Esophagus (tissue), 2 donors: ENCODE results near the gene MAGED2. TPM values are rescaled to one million over a fixed set of nuclear protein-coding genes. Genes with fewer than 3 reads are reported as not detected.
"Not testable (repeated sequence)": the region's sequence is repeated elsewhere in the genome, so short reads cannot be mapped to it uniquely, and the experiment has no call there.

ENCODE experiments used
- H3K27ac ChIP-seq, 2 donors: one replicate each; pipeline ENCODE4 v1.5.1; 2013; ENCODE audit warnings: low read depth in 2 of 2, mild to moderate bottlenecking in 2 of 2, inconsistent platforms in 1 of 2, low read length in 1 of 2, moderate library complexity in 1 of 2
- H3K27me3 ChIP-seq, 2 donors: one replicate each; pipeline ENCODE4 v1.6.1; 2013; ENCODE audit warnings: low read length in 2 of 2, control low read depth in 1 of 2, mild to moderate bottlenecking in 1 of 2; ENCODE audit not compliant: insufficient read depth in 2 of 2, control insufficient read depth in 1 of 2
- H3K36me3 ChIP-seq, 2 donors: one replicate each; pipeline ENCODE4 v1.6.1; 2013; ENCODE audit warnings: low read length in 1 of 2; ENCODE audit not compliant: control insufficient read depth in 2 of 2, insufficient read depth in 2 of 2
- H3K4me1 ChIP-seq, 2 donors: one replicate each; pipeline ENCODE4 v1.6.1; 2013; ENCODE audit warnings: low read length in 1 of 2; ENCODE audit not compliant: control insufficient read depth in 2 of 2, insufficient read depth in 2 of 2
- H3K4me3 ChIP-seq, 2 donors: one replicate each; pipeline ENCODE4 v1.5.1; 2013; ENCODE audit warnings: low read length in 2 of 2, mild to moderate bottlenecking in 2 of 2, low read depth in 1 of 2, moderate library complexity in 1 of 2
- H3K9me3 ChIP-seq, 2 donors: one replicate each; pipeline ENCODE4 v1.6.1; 2013; ENCODE audit warnings: mild to moderate bottlenecking in 2 of 2, low read depth in 1 of 2, low read length in 1 of 2, moderate library complexity in 1 of 2; ENCODE audit not compliant: control insufficient read depth in 2 of 2, insufficient read depth in 1 of 2
- WGBS, 2 donors: extraction: QIAGEN DNeasy Blood & Tissue Kit; methylation state at CpG; one replicate each; pipeline ENCODE4 v1.1.7; 2013; 5-methylcytosine and 5-hydroxymethylcytosine counted together
- polyA plus RNA-seq, 2 donors: library from polyadenylated mRNA; stranded (reverse); fragments of 200-250 nt; gene quantifications; one replicate each; pipeline ENCODE4 v1.2.3, GENCODE V29; 2013
- donor health status: healthy with polysubstance abuse.
- donor health status: Bipolar disorder and iron deficiency.

The MAGED2 gene
- polyA plus RNA-seq, 2 donors: 36.2 to 52.5 TPM

GRCh38 chrX:54841184-54841874 is 33.8 kb downstream of the MAGED2 start:
- H3K27me3 ChIP-seq, H3K9me3 ChIP-seq: not testable (repeated sequence)
- 67 to 73% methylated on average over 1 to 2 of the region's 3 CpGs for WGBS, 2 donors

GRCh38 chrX:54842607-54843006 is 35.1 kb downstream of the MAGED2 start:
- 70 to 88% methylated on average over 1 of the region's 1 CpG for WGBS, 2 donors
- Histone ChIP-seq H3K27ac (no peak overlapping the region), H3K4me1 (no peaks in the 10 kb centered on the region), H3K4me3 (no peak overlapping the region), H3K27me3 (no peaks in the 10 kb centered on the region), H3K9me3 (no peaks in the 10 kb centered on the region), H3K36me3 (no peaks in the 10 kb centered on the region)

More at GRCh38 chrX:54841184-54841874, 33.8 kb downstream of the MAGED2 start:
- not testable (repeated sequence) for H3K27ac ChIP-seq, H3K4me3 ChIP-seq, H3K36me3 ChIP-seq, H3K4me1 ChIP-seq

GRCh38 chrX:54843050-54843449 is 35.5 kb downstream of the MAGED2 start:
- Histone ChIP-seq H3K36me3 (no peaks in the 10 kb centered on the region), H3K27ac (no peak overlapping the region), H3K9me3 (no peaks in the 10 kb centered on the region), H3K4me3 (no peak overlapping the region), H3K27me3 (no peaks in the 10 kb centered on the region), H3K4me1 (no peaks in the 10 kb centered on the region)
- WGBS, 2 donors: 76 to 82% methylated on average over 2 of the region's 2 CpGs

- H3K4me1 ChIP-seq, H3K4me3 ChIP-seq, H3K36me3 ChIP-seq, H3K9me3 ChIP-seq, H3K27me3 ChIP-seq, H3K27ac ChIP-seq: not testable (repeated sequence)
- 36 to 87% methylated on average over 2 of the region's 2 CpGs for WGBS, 2 donors
Observed at GRCh38 chrX:54847700-54848099, 40.2 kb downstream of the MAGED2 start.

- Histone ChIP-seq H3K27me3 (no peaks in the 10 kb centered on the region), H3K4me3 (no peak overlapping the region), H3K27ac (no peak overlapping the region), H3K9me3 (no peaks in the 10 kb centered on the region), H3K4me1 (no peaks in the 10 kb centered on the region), H3K36me3 (no peaks in the 10 kb centered on the region)
- 38 to 54% methylated on average over 2 of the region's 2 CpGs for WGBS, 2 donors
Observed at GRCh38 chrX:54865208-54865607, 57.7 kb downstream of the MAGED2 start.

Other genes starting within 250 kb of the MAGED2 start
- gene ITIH6, start 9.5 kb upstream of the MAGED2 start, polyA plus RNA-seq: not detected
- 1 to 10 TPM; 2.9 to 6.0 TPM for gene TRO, start 113.1 kb downstream of the MAGED2 start, polyA plus RNA-seq
- under 1 TPM; 0.11 to 0.26 TPM for gene PFKFB1, start 186.4 kb downstream of the MAGED2 start, polyA plus RNA-seq
- 10 to 100 TPM in 1 of 2 donors, 1 to 10 TPM in 1; 6.6 to 14.3 TPM for gene APEX2, start 192.6 kb downstream of the MAGED2 start, polyA plus RNA-seq
- not detected for gene ALAS2, start 223.2 kb downstream of the MAGED2 start, polyA plus RNA-seq